Measurements from ENCODE around the gene RAB3A.

RAB3A gene

DNA sequence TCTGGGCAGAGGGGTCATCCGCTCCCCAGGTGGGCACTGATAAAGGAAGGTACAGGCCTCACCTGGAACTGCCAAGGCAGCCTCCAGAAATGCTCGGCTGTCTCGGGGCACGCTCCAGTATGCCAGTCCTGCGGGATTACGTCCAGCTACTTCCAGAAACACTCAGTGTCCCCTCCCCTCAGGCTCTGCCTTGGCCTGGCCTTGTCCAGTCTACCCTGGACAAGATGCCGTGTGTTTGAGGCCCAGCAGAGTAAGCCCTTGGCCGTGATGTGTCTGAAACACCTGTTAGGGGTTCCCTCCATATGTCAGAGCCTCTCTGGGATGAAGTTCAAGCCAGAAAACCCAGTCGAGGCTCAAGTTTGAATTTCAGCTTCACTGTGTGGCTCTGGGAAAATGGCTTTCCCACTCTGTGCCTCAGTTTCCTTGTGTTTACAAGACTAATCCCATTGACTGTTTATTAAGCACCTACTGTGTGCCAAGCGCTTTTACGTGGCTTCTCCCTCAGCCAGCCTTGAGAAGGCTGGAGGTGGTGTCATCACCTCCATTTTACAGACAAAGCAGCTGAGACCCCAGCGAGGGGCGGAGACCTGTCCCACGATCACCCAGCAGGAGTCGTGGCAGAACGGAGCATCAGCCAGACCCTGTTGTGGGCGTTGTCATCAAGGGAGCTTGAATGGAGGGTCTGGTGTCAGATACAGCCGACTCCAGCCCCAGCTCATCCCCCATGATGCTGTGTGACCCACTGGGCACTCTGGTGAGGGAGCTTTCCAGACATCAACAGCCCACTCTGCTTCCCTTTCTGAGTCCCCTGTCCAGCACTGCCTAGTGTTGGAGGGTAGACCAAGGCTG is 52.8 kb downstream of the RAB3A start:
- no peak for TF ChIP-seq TEAD4 (IDR thresholded peaks at IDR 0.05)
- TF ChIP-seq TCF12 (IDR thresholded peaks at IDR 0.05; ENCODE audit: low read depth), result no peak
- TF ChIP-seq, protein P1, sequence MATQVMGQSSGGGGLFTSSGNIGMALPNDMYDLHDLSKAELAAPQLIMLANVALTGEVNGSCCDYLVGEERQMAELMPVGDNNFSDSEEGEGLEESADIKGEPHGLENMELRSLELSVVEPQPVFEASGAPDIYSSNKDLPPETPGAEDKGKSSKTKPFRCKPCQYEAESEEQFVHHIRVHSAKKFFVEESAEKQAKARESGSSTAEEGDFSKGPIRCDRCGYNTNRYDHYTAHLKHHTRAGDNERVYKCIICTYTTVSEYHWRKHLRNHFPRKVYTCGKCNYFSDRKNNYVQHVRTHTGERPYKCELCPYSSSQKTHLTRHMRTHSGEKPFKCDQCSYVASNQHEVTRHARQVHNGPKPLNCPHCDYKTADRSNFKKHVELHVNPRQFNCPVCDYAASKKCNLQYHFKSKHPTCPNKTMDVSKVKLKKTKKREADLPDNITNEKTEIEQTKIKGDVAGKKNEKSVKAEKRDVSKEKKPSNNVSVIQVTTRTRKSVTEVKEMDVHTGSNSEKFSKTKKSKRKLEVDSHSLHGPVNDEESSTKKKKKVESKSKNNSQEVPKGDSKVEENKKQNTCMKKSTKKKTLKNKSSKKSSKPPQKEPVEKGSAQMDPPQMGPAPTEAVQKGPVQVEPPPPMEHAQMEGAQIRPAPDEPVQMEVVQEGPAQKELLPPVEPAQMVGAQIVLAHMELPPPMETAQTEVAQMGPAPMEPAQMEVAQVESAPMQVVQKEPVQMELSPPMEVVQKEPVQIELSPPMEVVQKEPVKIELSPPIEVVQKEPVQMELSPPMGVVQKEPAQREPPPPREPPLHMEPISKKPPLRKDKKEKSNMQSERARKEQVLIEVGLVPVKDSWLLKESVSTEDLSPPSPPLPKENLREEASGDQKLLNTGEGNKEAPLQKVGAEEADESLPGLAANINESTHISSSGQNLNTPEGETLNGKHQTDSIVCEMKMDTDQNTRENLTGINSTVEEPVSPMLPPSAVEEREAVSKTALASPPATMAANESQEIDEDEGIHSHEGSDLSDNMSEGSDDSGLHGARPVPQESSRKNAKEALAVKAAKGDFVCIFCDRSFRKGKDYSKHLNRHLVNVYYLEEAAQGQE (IDR thresholded peaks at IDR 0.05; ENCODE audit: low read depth), result no peak
- no peak for TF ChIP-seq RAD21 (IDR thresholded peaks at IDR 0.05; ENCODE audit: low read depth)
- TF ChIP-seq CEBPB (IDR thresholded peaks at IDR 0.05), result no peak
- no peak for TF ChIP-seq NFIC (IDR thresholded peaks at IDR 0.05)
- no peak for TF ChIP-seq EGR1 (IDR thresholded peaks at IDR 0.05)
- TF ChIP-seq, protein P2, sequence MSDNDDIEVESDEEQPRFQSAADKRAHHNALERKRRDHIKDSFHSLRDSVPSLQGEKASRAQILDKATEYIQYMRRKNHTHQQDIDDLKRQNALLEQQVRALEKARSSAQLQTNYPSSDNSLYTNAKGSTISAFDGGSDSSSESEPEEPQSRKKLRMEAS (IDR thresholded peaks at IDR 0.05), result no peak
- TF ChIP-seq YY1 (IDR thresholded peaks at IDR 0.05; ENCODE audit: low read depth), result no peak
- TF ChIP-seq CREB1 (IDR thresholded peaks at IDR 0.05; ENCODE audit: low read depth), result no peak
- no peak for TF ChIP-seq TAF1 (IDR thresholded peaks at IDR 0.05; ENCODE audit: low read depth)
- TF ChIP-seq FOXM1 (IDR thresholded peaks at IDR 0.05; ENCODE audit: borderline replicate concordance, low read depth), result no peak
- no peak for TF ChIP-seq ZBTB7A (IDR thresholded peaks at IDR 0.05; ENCODE audit: low read depth)
- TF ChIP-seq EP300 (IDR thresholded peaks at IDR 0.05; ENCODE audit: borderline replicate concordance), result no peak

DNA sequence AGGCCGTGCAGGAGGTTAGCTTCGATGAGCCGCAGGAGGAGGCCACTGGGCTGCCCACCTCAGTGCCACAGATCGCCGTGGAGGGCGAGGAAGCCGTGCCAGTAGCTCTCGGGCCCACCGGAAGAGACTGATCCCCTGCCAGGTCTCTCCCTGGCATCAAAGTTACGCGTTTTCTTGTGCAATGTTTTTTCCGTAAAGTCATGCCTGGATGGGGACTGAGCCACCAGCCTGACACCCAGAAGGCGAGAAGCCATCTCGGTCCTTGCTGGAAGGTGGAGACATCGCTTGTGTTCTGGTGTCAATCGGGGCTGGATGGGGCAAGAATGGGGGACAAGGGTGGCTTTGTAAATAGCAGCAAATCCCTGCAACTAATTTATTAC is 54.3 kb downstream of the RAB3A start:
- TF ChIP-seq, protein P3, sequence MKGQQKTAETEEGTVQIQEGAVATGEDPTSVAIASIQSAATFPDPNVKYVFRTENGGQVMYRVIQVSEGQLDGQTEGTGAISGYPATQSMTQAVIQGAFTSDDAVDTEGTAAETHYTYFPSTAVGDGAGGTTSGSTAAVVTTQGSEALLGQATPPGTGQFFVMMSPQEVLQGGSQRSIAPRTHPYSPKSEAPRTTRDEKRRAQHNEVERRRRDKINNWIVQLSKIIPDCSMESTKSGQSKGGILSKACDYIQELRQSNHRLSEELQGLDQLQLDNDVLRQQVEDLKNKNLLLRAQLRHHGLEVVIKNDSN (IDR thresholded peaks at IDR 0.05), result no peak
- TF ChIP-seq TAF1 (IDR thresholded peaks at IDR 0.05; ENCODE audit: low read depth) (no peak), RAD21 (IDR thresholded peaks at IDR 0.05; ENCODE audit: low read depth) (no peak), FOXM1 (IDR thresholded peaks at IDR 0.05; ENCODE audit: borderline replicate concordance, low read depth) (no peak), TCF12 (IDR thresholded peaks at IDR 0.05; ENCODE audit: low read depth) (no peak), ZBTB7A (IDR thresholded peaks at IDR 0.05; ENCODE audit: low read depth) (no peak), EP300 (IDR thresholded peaks at IDR 0.05; ENCODE audit: borderline replicate concordance) (no peak)
- TF ChIP-seq, protein P1 (IDR thresholded peaks at IDR 0.05; ENCODE audit: low read depth), result no peak
- TF ChIP-seq, protein P2 (IDR thresholded peaks at IDR 0.05), result no peak

DNA sequence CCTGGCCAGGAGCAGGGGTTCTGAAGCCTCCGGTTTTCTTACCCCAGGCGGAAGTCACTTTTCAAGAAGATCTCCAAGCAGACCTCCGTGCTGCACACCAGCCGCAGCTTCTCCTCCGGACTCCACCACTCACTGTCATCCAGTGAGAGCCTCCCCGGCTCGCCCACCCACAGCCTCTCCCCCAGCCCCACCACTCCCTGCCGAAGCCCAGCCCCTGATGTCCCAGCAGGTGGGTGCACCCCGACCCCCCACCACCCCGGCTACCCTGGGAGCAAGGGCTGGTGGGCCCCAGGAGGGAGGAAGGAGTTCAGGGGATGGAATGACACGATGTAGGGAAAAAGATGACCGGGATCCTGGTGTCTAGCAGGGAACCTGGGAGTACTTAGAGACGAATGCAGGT is 56.4 kb downstream of the RAB3A start:
- no peak for TF ChIP-seq RAD21 (IDR thresholded peaks at IDR 0.05; ENCODE audit: low read depth)
- no peak for TF ChIP-seq CREB1 (IDR thresholded peaks at IDR 0.05; ENCODE audit: low read depth)
- no peak for TF ChIP-seq FOXM1 (IDR thresholded peaks at IDR 0.05; ENCODE audit: borderline replicate concordance, low read depth)
- TF ChIP-seq, protein P3 (IDR thresholded peaks at IDR 0.05), result no peak
- TF ChIP-seq, protein P1 (IDR thresholded peaks at IDR 0.05; ENCODE audit: low read depth), result no peak
- TF ChIP-seq TAF1 (IDR thresholded peaks at IDR 0.05; ENCODE audit: low read depth), result no peak
- TF ChIP-seq TEAD4 (IDR thresholded peaks at IDR 0.05), result no peak
- TF ChIP-seq EGR1 (IDR thresholded peaks at IDR 0.05), result no peak
- no peak for TF ChIP-seq EP300 (IDR thresholded peaks at IDR 0.05; ENCODE audit: borderline replicate concordance)
- TF ChIP-seq TCF12 (IDR thresholded peaks at IDR 0.05; ENCODE audit: low read depth), result no peak
- TF ChIP-seq ZBTB7A (IDR thresholded peaks at IDR 0.05; ENCODE audit: low read depth), result no peak
- no peak for TF ChIP-seq YY1 (IDR thresholded peaks at IDR 0.05; ENCODE audit: low read depth)
- TF ChIP-seq NFIC (IDR thresholded peaks at IDR 0.05), result no peak
- TF ChIP-seq, protein P2 (IDR thresholded peaks at IDR 0.05), result no peak
- TF ChIP-seq CEBPB (IDR thresholded peaks at IDR 0.05), result no peak

Data from Ishikawa (cell line).